Stimulated activated CD8-positive, alpha-beta memory T cell treated with anti-CD3 and anti-CD28 coated beads, Interleukin-15, amount 100 ng/mL, for 1 hour (primary cell): ENCODE data around the gene PTCD3.

Experiments
- DNase-seq: peaks from one replicate; pipeline ENCODE4 v3.0.0-alpha.2; 2020; ENCODE audit warnings: low read depth

Gene PTCD3

GRCh38 chr2:86105969-86106945, at the start of gene PTCD3:
TSS of gene PTCD3 (plus strand) at chr2:86106235. CDS start at chr2:86106248, 13 bp downstream.
- peak; percentile 87 for DNase-seq

DNA sequence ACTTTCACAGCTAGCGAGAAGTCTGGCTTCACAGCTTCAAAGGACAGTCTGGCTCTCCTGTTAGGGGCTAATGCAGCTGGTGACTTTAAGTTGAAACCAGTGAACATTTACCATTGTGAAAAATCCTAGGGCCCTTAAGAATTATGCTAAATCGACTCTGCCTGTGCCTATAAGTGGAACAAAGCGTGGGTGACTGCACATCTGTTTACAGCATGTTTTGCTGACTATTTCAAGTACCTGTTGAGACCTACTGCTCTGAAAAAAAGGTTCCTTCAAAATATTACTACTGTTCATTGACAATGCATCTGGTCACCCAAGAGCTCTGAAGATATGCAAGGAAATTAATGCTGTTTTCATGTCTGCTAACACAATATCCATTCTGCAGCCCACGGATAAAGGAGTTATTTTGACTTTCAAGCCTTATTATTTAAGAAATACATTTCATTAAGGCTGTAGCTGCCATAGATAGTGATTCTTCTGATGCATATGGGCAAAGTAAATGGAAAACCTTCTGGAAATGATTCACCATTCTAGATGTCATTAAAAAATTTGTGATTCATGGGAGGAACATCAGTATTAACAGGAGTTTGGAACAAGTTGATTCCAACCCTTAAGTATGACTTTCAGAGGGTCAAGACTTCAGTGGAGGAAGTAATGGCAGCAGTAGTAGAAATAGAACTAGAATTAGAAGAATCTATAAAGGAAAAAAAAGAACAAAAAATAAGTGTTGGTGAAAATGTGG, 49.3 kb upstream of the PTCD3 start:
- no peak for DNase-seq

DNA sequence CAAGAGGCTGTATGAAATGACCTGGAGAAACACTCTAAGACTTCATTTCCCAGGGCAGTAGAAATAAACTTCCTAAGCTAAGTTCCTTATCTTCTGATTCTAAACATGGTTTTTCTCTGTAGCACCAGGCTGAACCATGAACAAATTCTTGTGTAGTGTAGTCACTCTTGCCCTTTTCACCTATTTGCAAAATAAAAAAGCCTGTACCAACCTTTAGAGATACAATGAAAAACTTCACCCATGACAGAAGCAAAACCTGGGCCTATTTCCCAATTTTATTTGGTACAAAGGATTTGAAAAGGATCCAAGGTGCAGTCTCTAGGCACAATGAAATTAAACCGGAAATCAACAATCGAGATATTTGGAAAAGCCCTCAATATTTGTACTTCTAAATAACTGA, 44.0 kb upstream of the PTCD3 start:
- no peak for DNase-seq

- no peak for DNase-seq
These were observed 42.0 kb upstream of the PTCD3 start for GRCh38 chr2:86064006-86064405.

GRCh38 chr2:86065512-86065911, 40.5 kb upstream of the PTCD3 start:
- no peak for DNase-seq

DNA sequence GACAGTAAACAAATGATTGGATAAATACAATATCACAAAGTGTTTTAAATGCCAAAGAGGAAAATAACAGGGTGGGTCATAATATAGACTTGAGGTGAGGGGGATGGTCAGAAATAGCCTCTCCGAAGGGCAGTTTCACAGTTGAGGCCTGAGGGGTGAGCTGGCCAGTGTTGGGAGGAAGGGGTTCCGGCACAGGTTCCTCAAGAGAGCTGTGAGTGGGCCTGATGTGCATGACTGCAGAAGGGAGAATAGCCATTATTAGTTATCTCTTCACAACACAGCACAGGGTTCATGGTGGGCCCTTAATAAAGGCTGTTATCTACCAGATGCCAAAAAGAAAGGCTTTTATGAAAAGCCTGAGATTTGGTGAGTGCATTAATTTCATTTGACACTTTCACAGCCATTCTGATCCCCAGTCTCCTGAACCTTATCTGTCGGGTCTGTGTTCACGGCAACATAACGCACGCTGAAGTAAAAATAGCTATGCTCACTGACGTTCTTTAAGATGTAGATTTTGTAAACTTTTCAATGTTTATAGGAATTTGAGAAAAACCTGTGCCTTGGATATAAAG, 39.9 kb upstream of the PTCD3 start:
- DNase-seq, result no peak

DNA sequence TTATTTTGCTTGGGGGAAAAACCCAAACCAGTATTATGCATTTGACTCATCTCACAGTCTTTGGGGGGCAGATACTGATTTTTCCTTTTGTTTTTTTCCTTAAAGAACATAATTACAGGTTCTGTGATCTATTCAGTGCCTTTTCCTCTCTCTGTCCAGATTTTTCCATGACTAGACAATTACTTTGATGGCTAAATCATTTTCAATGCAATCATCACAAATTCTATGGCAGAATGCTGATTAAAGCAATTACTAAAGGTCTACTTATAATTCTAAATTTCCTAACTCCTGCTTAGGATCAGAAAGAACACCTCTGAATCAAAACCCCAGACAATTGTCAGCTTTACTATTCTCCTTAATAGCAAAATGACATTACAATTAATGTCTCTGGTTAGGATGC, 39.1 kb upstream of the PTCD3 start:
- no peak for DNase-seq

GRCh38 chr2:86068136-86068588, 37.9 kb upstream of the PTCD3 start:
- no peak for DNase-seq

GRCh38 chr2:86068648-86069047, 37.4 kb upstream of the PTCD3 start:
- no peak for DNase-seq

- DNase-seq, result no peak
These were observed 36.8 kb upstream of the PTCD3 start for GRCh38 chr2:86069091-86069685.

- no peak for DNase-seq
These were observed 36.2 kb upstream of the PTCD3 start for GRCh38 chr2:86069783-86070339.

GRCh38 chr2:86070868-86071267, 35.2 kb upstream of the PTCD3 start:
- DNase-seq, result no peak

GRCh38 chr2:86072271-86072858, 33.7 kb upstream of the PTCD3 start:
- DNase-seq, result no peak

DNA sequence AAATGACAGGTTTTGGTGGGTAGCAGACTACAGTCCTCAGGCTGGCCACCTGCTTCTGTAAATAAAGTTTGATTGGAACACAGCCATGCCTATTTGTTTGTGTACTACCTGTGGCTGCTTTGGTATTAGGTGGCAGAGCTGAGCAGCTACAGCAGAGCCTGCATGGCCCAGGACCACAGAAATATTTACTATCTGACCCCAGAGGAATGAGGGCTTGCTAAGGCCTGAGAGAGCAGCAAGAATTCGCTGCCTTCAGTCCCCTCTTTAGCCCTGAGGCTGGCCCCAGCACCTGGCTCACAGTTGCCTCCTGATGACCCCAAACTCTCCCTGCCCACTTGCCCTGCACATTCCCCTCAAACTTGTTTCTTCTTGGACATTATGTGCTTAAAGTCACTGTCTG, 32.8 kb upstream of the PTCD3 start:
- DNase-seq, result no peak

GRCh38 chr2:86074256-86074655, 31.8 kb upstream of the PTCD3 start:
- no peak for DNase-seq

GRCh38 chr2:86074811-86075210, 31.2 kb upstream of the PTCD3 start:
- no peak for DNase-seq

- DNase-seq, result no peak
These were observed 30.1 kb upstream of the PTCD3 start for GRCh38 chr2:86075886-86076285.

DNA sequence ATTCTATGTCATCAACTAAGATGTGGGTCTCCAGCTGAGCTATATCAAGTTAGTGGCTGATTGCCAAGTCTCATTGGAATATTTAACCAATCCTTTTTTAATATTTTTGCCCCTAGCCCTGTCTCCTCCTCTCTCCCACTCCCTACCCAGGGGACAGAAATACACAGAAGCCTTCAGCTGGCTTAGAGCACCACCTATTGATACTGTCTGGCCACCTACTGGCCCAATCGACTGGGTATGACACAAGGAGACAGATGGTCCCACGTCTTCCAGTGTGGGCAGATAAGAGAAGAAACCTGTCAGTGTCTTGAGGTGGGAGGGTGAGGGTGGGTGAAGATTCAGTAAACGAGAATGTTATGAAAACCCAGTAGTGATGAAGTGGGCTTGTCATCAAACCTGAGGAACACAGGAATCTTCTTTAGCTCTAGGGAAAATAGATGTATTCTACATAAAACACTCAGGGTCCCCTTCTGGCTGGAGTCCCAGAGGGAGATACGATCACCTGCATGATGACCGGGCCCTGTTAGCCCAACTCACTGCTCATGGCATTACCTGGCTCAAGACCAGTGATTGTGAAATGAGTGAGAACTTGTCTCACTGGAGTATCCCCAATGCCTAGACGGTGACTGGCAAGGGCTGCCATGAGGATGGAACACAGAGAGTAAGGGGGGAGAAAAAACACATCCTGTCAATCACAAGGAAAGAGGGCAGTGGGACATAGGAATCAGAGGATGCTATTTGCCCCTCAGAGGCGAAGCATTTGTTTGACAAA, 27.1 kb upstream of the PTCD3 start:
- DNase-seq, result no peak

DNA sequence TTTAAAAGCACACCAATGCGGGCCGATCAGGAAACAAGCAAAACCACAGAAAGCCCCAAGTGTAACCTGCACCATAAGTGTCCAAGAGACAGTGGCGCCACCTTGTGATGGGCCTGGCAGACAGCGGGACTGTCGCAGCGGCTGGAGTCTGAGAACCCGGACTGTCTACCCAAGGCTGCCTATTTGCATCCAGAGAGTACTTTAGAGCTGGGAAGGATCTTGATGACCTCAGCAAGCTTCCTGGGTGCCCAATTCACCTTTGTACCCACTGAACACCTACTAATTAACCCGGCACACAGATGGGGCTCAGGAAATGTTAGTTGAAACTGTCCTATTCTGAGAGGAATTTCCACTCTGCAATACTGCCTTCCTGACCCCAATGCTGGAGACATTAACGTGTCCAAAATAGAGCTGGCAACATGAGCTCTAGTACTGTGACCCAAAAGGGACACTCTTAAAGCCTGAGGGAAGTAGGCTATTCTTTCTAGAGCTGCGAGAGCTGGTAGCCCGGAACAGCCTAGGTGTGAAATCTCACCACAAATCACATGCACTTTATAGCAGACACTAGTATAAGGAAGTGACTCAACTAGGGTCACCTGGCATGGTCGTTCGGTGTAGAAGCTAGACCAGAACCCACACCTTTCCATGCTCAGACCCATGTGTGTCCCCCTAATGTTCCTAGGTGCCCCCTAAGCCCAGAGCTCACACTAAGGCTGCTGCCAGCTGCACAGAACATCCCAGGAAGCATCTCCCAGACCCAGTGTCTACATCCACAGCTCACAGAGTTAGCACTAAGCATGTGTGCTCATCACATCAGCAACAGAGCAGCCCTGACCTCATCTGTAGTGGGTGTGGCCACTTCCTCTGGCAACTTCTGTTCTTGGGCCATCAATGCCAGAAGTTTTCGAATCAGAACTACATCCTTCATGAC, 25.8 kb upstream of the PTCD3 start:
- DNase-seq, result peak; percentile 74

GRCh38 chr2:86081724-86082123, 24.3 kb upstream of the PTCD3 start:
- DNase-seq, result no peak
